ENCODE data around the gene LARP4. TPM values are rescaled to one million over a fixed set of nuclear protein-coding genes. Genes with fewer than 3 reads are reported as not detected.

Gene LARP4
- total and polyA plus RNA-seq, 2 donors (not counting 3 experiments of a cell fraction or from before 2014, with no cell fraction given), result 8.9 to 69.6 TPM

- H4K20me1 ChIP-seq (replicated peaks; ENCODE audit: control insufficient read depth, extremely low read depth, insufficient read depth, low read length), result no peaks in the 10 kb centered on the region
- dilution Hi-C loops (cut with MboI; ENCODE audit: extremely low pct_ligation_motif_present, low sequenced_read_pairs) (no loop called here), intact Hi-C loops (cut with micrococcal nuclease) (no loop called here)
- H3K79me2 ChIP-seq (ENCODE audit: control insufficient read depth, insufficient read depth, low read length), result no peaks in the 10 kb centered on the region
- no peaks in the 10 kb centered on the region for H3K9me3 ChIP-seq (replicated peaks; ENCODE audit: control insufficient read depth, insufficient read depth, low read length)
- ChIA-PET POLR2A (interaction anchor here (0.6 kb wide), 1 partner anchor 109 kb away, joined by 3 read pairs; no protein-coding TSS in a partner anchor), CTCF (interaction anchor here (0.6 to 0.7 kb wide), 2 partner anchors 52 to 80 kb away, joined by 4 read pairs; no protein-coding TSS in a partner anchor)
- H3K9ac ChIP-seq (replicated peaks; ENCODE audit: extremely low read depth, insufficient read depth, low read length), result no peak overlapping the region
- no peak overlapping the region for H3K27ac ChIP-seq (ENCODE audit: insufficient read depth, low read depth, low read length)
- H2AFZ ChIP-seq (ENCODE audit: low read depth, low read length), result no peak overlapping the region
- peaks cover 14% of the 10 kb centered on the region for H3K4me1 ChIP-seq (ENCODE audit: control insufficient read depth, extremely low read depth, insufficient read depth, low read length)
- DNase-seq (ENCODE audit: low read depth, low spot score) (no peak), FAIRE-seq (no peak)
- no peaks in the 10 kb centered on the region for H3K27me3 ChIP-seq (ENCODE audit: control insufficient read depth in 2 of 2, insufficient read depth in 2 of 2, low read length in 2 of 2)
- no peaks in the 10 kb centered on the region for H3K9me1 ChIP-seq (replicated peaks; ENCODE audit: control insufficient read depth, extremely low read depth, insufficient read depth, low read length)
- no TSS peak for BruUV-seq (replicated peaks)
- TF ChIP-seq CTCF (IDR thresholded peaks at IDR 0.05; ENCODE audit: extremely low read depth in 1 of 2, insufficient read depth in 1 of 2, low read depth in 1 of 2, low read length in 2 of 2), result no peak
- no peak for TF ChIP-seq JUN (IDR thresholded peaks at IDR 0.05; ENCODE audit: borderline replicate concordance, insufficient read depth, insufficient read length, low read depth)
- no peak for TF ChIP-seq POLR2AphosphoS5 (IDR thresholded peaks at IDR 0.05; ENCODE audit: insufficient read depth, low read depth, low read length)
- TF ChIP-seq POLR2A (IDR thresholded peaks at IDR 0.05; ENCODE audit: low read depth, low read length), result no peak
- TF ChIP-seq GATA2 (IDR thresholded peaks at IDR 0.05; ENCODE audit: insufficient read depth, insufficient read length, low read depth, low read length), result no peak
- no peak for TF ChIP-seq FOS (IDR thresholded peaks at IDR 0.05; ENCODE audit: borderline replicate concordance, insufficient read depth, low read length)
- no peak for TF ChIP-seq MYC (IDR thresholded peaks at IDR 0.05; ENCODE audit: low read depth, low read length)
- TF ChIP-seq, protein P1, sequence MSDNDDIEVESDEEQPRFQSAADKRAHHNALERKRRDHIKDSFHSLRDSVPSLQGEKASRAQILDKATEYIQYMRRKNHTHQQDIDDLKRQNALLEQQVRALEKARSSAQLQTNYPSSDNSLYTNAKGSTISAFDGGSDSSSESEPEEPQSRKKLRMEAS (IDR thresholded peaks at IDR 0.05; ENCODE audit: insufficient read depth, insufficient read length), result no peak
- no peak for TF ChIP-seq EZH2 (IDR thresholded peaks at IDR 0.05; ENCODE audit: borderline replicate concordance, low read depth, low read length, severe bottlenecking)
- H3K4me2 ChIP-seq (ENCODE audit: insufficient read depth, low read length), result no peak overlapping the region
- H3K4me3 ChIP-seq (replicated peaks in 1 of 3; ENCODE audit: insufficient read depth in 1 of 3, low read depth in 1 of 3, low read length in 3 of 3), result no peak overlapping the region
- no peaks in the 10 kb centered on the region for H3K36me3 ChIP-seq (ENCODE audit: control insufficient read depth in 2 of 2, extremely low read depth in 1 of 2, insufficient read depth in 2 of 2, low read length in 2 of 2)
Measured at GRCh38 chr12:50394469-50395029, 6.1 kb upstream of the LARP4 start.
